HepG2 (cell line): ENCODE results near the gene TSPYL2. TPM values are rescaled to one million over a fixed set of nuclear protein-coding genes. Genes with fewer than 3 reads are reported as not detected.
A peak's percentile ranks its signal among the peaks of the same experiment; 100 is the strongest.

Experiments
- ATAC-seq: fragments of 200-7000 bp; cut with Tn5 transposase; 3 replicates; pipeline ENCODE4 v1.9.1; 2020; ENCODE audit warnings: mild to moderate bottlenecking, moderate library complexity
- BruUV-seq: library from RNA; stranded (reverse); fragments of 400-500 nt; replicated peaks from 2 replicates; lab custom pipeline; 2021; lab: Mats Ljungman, UMichigan
- CTCF ChIA-PET: fragments of 300-600 bp; formaldehyde crosslinking; extraction: SDS; loops from one replicate; lab custom pipeline; 2021; ENCODE audit warnings: low total read pairs, inconsistent platforms, low intra/inter-chr PET ratio; lab: Yijun Ruan, JAX
- POLR2A ChIA-PET: fragments of 350-600 bp; sonication (Branson Sonifier 250); formaldehyde crosslinking; loops from one replicate; lab custom pipeline; 2020; ENCODE audit warnings: antibody characterized with exemption, inconsistent platforms; lab: Yijun Ruan, JAX
- DNase-seq: peaks from one replicate; pipeline ENCODE4 v3.0.0-alpha.2; 2015; ENCODE audit warnings: low spot score
- FAIRE-seq: peaks from 3 replicates; lab custom pipeline; 2011; peaks lifted over from hg19 to GRCh38; lab: Jason Lieb, UNC
- H2AFZ ChIP-seq: one replicate; pipeline ENCODE4 v1.6.1; 2011; ENCODE audit warnings: low read length, inconsistent platforms
- H3K27ac ChIP-seq: fragments of 300-600 bp; 3 replicates; pipeline ENCODE4 v1.8.0; 2011; ENCODE audit warnings: mixed run types, mild to moderate bottlenecking, mixed read lengths, low read length, inconsistent platforms; ENCODE audit not compliant: insufficient read depth; ENCODE audit errors: extremely low read length
- H3K27me3 ChIP-seq, 2 experiments: fragments of 200-600 bp in 1 of 2; 2 replicates in 1 of 2; 3 replicates in 1 of 2; pipeline versions ENCODE4 v1.6.0 to v1.8.0; 2011; ENCODE audit warnings: low read length in 2 of 2, mild to moderate bottlenecking in 2 of 2, moderate library complexity in 2 of 2, inconsistent platforms in 1 of 2; ENCODE audit not compliant: insufficient read depth in 2 of 2, control insufficient read depth in 1 of 2
- H3K36me3 ChIP-seq, 2 experiments: fragments of 200-600 bp in 1 of 2; replicated peaks in 1 of 2; 2 replicates in 1 of 2; 3 replicates in 1 of 2; pipeline versions ENCODE4 v1.5.1 to v1.8.0; 2011; ENCODE audit warnings: low read length in 2 of 2, inconsistent platforms in 1 of 2; ENCODE audit not compliant: insufficient read depth in 2 of 2, control insufficient read depth in 1 of 2
- H3K4me1 ChIP-seq: 2 replicates; pipeline ENCODE4 v1.5.1; 2012; ENCODE audit warnings: low read length, inconsistent platforms; ENCODE audit not compliant: insufficient read depth
- H3K4me2 ChIP-seq: 2 replicates; pipeline ENCODE4 v1.6.0; 2011; ENCODE audit warnings: low read depth, low read length, inconsistent platforms
- H3K4me3 ChIP-seq, 3 experiments: fragments of 200-600 bp in 1 of 3; sonication (generic), shearing (Covaris generic) in 1 of 3; replicated peaks in 1 of 3; 2 replicates each; pipeline ENCODE4 v1.5.1; 2011 to 2016; ENCODE audit warnings: low read length in 3 of 3, inconsistent platforms in 2 of 3, low read depth in 2 of 3, mild to moderate bottlenecking in 2 of 3, control low read depth in 1 of 3, mixed read lengths in 1 of 3; ENCODE audit not compliant: insufficient read depth in 1 of 3
- H3K79me2 ChIP-seq: one replicate; pipeline ENCODE4 v1.6.1; 2011; ENCODE audit warnings: low read length, inconsistent platforms; ENCODE audit not compliant: insufficient read depth
- H3K9ac ChIP-seq: 2 replicates; pipeline ENCODE4 v1.6.0; 2011; ENCODE audit warnings: mild to moderate bottlenecking, low read depth, low read length, inconsistent platforms; ENCODE audit not compliant: insufficient read depth
- H3K9me3 ChIP-seq: 2 replicates; pipeline ENCODE4 v1.5.1; 2012; ENCODE audit warnings: mild to moderate bottlenecking, low read length
- H4K20me1 ChIP-seq: 2 replicates; pipeline ENCODE4 v1.6.0; 2011; ENCODE audit warnings: inconsistent platforms, mild to moderate bottlenecking, low read length, moderate library complexity; ENCODE audit not compliant: insufficient read depth
- FOSL2 ChIP-seq: sonication (generic); formaldehyde crosslinking; IDR thresholded peaks from 2 replicates; pipeline ENCODE4 v1.4.0; 2020; ENCODE audit warnings: missing genetic modification reagents
- GTF3A ChIP-seq: sonication (generic); formaldehyde crosslinking; conservative IDR thresholded peaks from 2 replicates; pipeline ENCODE4 v1.4.0; 2020; ENCODE audit warnings: mild to moderate bottlenecking, missing genetic modification reagents
- THYN1 ChIP-seq: sonication (generic); formaldehyde crosslinking; IDR thresholded peaks from 2 replicates; pipeline ENCODE4 v1.8.1; 2023; ENCODE audit warnings: low read depth, mild to moderate bottlenecking, moderate library complexity, missing genetic modification reagents, borderline replicate concordance
- ZFP36 ChIP-seq: fragments of 150-350 bp; IDR thresholded peaks from 2 replicates; pipeline ENCODE4 v1.6.1; 2018; ENCODE audit warnings: borderline replicate concordance, low read length, low read depth; ENCODE audit not compliant: partially characterized antibody
- WGBS: methylation state at CpG from one replicate; pipeline ENCODE4 v1.1.6; 2017; ENCODE audit warnings: low lambda C conversion rate; 5-methylcytosine and 5-hydroxymethylcytosine counted together
- in situ Hi-C: cut with HindIII; loops from 2 replicates; pipeline ENCODE4 v1.10.0; 2017; ENCODE audit warnings: low pct_unique_long_range_greater_than_20kb; ENCODE audit not compliant: extremely low pct_ligation_motif_present
- intact Hi-C: fragments of 100-400 bp; cut with micrococcal nuclease; formaldehyde crosslinking; loops from one replicate; pipeline ENCODE4 v1.10.0; 2022; ENCODE audit not compliant: unreplicated experiment
- polyA plus RNA-seq, 8 experiments: library from polyadenylated mRNA; depleted of rRNA in 3 of 8; stranded (reverse) in 7 of 8; unstranded in 1 of 8; fragments of >200 nt; fragmentation: Illumina TruSeq in 4 of 8; extraction: Trizol in 4 of 8; gene quantifications; 2 replicates each; pipeline versions ENCODE4 v1.2.1 to v1.2.3, GENCODE V29; 2011 to 2016; ENCODE audit warnings: low read depth in 4 of 8, missing spikeins in 1 of 8, mixed read lengths in 1 of 8; ENCODE audit not compliant: insufficient read depth in 1 of 8
- total RNA-seq, 5 experiments: library from RNA; depleted of rRNA; stranded (reverse); fragments of >200 nt; fragmentation: Illumina TruSeq; extraction: Trizol; gene quantifications; 2 replicates each; pipeline ENCODE4 v1.2.3, GENCODE V29; 2016; ENCODE audit warnings: low read depth in 1 of 5
- TF ChIP-seq, protein P1 (sequence below), 2 experiments: fragments of 450-650 bp in 1 of 2; sonication (generic) in 1 of 2; formaldehyde crosslinking; IDR thresholded peaks; 2 replicates each; pipeline versions ENCODE4 v1.5.0 to v1.8.0; 2020 to 2022; ENCODE audit warnings: mild to moderate bottlenecking in 1 of 2, missing genetic modification reagents in 1 of 2

TSPYL2 gene
- total and polyA plus RNA-seq, 2 of the 13 experiments (the other 11 are each of a cell fraction or from before 2014, with no cell fraction given), result 10.1 to 15.5 TPM

DNA sequence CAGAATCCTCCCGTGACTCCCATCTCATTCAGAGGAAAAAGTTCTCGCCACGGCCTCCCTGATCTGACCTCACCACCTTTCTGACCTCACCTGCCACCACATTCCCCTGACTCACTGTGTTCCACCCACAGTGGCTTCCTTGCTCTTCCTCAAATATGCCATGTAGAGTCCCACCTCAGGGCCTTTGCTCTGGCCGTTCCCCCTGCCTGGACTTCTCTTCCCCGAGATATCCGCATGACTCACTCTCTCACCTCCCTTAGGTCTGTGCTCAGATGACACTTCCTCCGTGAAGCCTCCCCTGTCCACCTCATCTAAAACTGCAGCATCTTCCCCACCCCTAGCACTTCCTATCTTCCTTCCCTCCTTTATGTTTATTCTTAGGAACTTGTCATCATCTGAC, 7.2 kb upstream of the TSPYL2 start:
- ChIA-PET POLR2A (no interaction called here), CTCF (no interaction called here)
- H3K9ac ChIP-seq, result no peak overlapping the region
- no peak for TF ChIP-seq GTF3A (CRISPR knock-in tag)
- TF ChIP-seq FOSL2, result peak; percentile 36
- TF ChIP-seq ZFP36, result peak; percentile 58
- ATAC-seq (no peak; the same call in 2 of the 3 replicates), FAIRE-seq (no peak), DNase-seq (no peak)
- no peak overlapping the region for H2AFZ ChIP-seq
- WGBS, result 3% methylated on average over 5 of the region's 7 CpGs
- H3K4me1 ChIP-seq, result no peaks in the 10 kb centered on the region
- intact Hi-C loops, result no loop called here
- no peaks in the 10 kb centered on the region for H3K36me3 ChIP-seq
- H4K20me1 ChIP-seq, result no peaks in the 10 kb centered on the region
- no peaks in the 10 kb centered on the region for H3K79me2 ChIP-seq
- H3K4me2 ChIP-seq, result peak overlapping the region; percentile 12; the same call in 1 of the 2 replicates
- H3K4me3 ChIP-seq, result no peak overlapping the region
- no peak overlapping the region for H3K27ac ChIP-seq
- H3K9me3 ChIP-seq, result no peaks in the 10 kb centered on the region
- no peaks in the 10 kb centered on the region for H3K27me3 ChIP-seq
- in situ Hi-C loops, result no loop called here
- BruUV-seq, result no TSS peak

DNA sequence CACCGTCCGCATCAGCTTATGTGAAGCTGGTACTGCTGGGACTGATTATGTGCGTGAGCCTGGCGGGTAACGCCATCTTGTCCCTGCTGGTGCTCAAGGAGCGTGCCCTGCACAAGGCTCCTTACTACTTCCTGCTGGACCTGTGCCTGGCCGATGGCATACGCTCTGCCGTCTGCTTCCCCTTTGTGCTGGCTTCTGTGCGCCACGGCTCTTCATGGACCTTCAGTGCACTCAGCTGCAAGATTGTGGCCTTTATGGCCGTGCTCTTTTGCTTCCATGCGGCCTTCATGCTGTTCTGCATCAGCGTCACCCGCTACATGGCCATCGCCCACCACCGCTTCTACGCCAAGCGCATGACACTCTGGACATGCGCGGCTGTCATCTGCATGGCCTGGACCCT, 5.5 kb upstream of the TSPYL2 start:
- H3K79me2 ChIP-seq, result no peaks in the 10 kb centered on the region
- H3K4me1 ChIP-seq, result no peaks in the 10 kb centered on the region
- H3K36me3 ChIP-seq, result no peaks in the 10 kb centered on the region
- H2AFZ ChIP-seq, result no peak overlapping the region
- no peaks in the 10 kb centered on the region for H3K9me3 ChIP-seq
- TF ChIP-seq, protein P1, sequence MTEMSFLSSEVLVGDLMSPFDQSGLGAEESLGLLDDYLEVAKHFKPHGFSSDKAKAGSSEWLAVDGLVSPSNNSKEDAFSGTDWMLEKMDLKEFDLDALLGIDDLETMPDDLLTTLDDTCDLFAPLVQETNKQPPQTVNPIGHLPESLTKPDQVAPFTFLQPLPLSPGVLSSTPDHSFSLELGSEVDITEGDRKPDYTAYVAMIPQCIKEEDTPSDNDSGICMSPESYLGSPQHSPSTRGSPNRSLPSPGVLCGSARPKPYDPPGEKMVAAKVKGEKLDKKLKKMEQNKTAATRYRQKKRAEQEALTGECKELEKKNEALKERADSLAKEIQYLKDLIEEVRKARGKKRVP (CRISPR knock-in tag; IDR thresholded peaks at IDR 0.05), result no peak
- TF ChIP-seq THYN1 (CRISPR knock-in tag), result no peak
- H3K4me3 ChIP-seq, result no peak overlapping the region
- ATAC-seq (no peak), FAIRE-seq (no peak), DNase-seq (no peak)
- H3K9ac ChIP-seq, result no peak overlapping the region
- H4K20me1 ChIP-seq, result no peaks in the 10 kb centered on the region
- no peaks in the 10 kb centered on the region for H3K27me3 ChIP-seq
- H3K27ac ChIP-seq, result no peak overlapping the region
- POLR2A ChIA-PET, result no interaction called here
- H3K4me2 ChIP-seq, result no peak overlapping the region
- no TSS peak for BruUV-seq
- 96% methylated on average over 12 of the region's 21 CpGs for WGBS
- intact Hi-C loops (no loop called here), in situ Hi-C loops (no loop called here)
- CTCF ChIA-PET, result no interaction called here
